Ovary (tissue), 9 donors: ENCODE measurements around the gene TSKS. TPM values are rescaled to one million over a fixed set of nuclear protein-coding genes. Genes with fewer than 3 reads are reported as not detected.
"Not testable (repeated sequence)": the region's sequence is repeated elsewhere in the genome, so short reads cannot be mapped to it uniquely, and the experiment has no call there.

Source experiments
- DNase-seq, 5 donors: peaks; one replicate each; pipeline ENCODE4 v3.0.0-alpha.2; 2019 to 2020
- H3K27ac ChIP-seq, 2 donors: fragments of 200-600 bp; one replicate each; pipeline versions ENCODE4 v1.5.1 to v1.8.0; 2019 to 2022
- H3K27me3 ChIP-seq: fragments of 200-600 bp; one replicate; pipeline ENCODE4 v1.8.0; 2022
- H3K36me3 ChIP-seq: fragments of 200-600 bp; sonication (generic); one replicate; pipeline ENCODE4 v1.5.1; 2019
- H3K4me1 ChIP-seq: one replicate; pipeline ENCODE4 v1.8.1; 2013; ENCODE audit warnings: mild to moderate bottlenecking, moderate library complexity; ENCODE audit not compliant: insufficient read depth
- H3K4me3 ChIP-seq: fragments of 200-600 bp; sonication (generic); one replicate; pipeline ENCODE4 v1.5.1; 2017
- H3K9me3 ChIP-seq, 2 donors: fragments of 200-600 bp in 1 of 2; sonication (generic) in 1 of 2; one replicate each; pipeline versions ENCODE4 v1.5.1 to v1.8.1; 2013 to 2019; ENCODE audit warnings: mild to moderate bottlenecking in 1 of 2, moderate library complexity in 1 of 2
- CTCF ChIP-seq, 3 donors: fragments of 450-650 bp in 2 of 3; fragments of 200-600 bp in 1 of 3; IDR thresholded peaks; one replicate each; pipeline versions ENCODE4 v1.5.1 to v1.8.0; 2016 to 2022; ENCODE audit warnings: antibody characterized with exemption in 3 of 3, mild to moderate bottlenecking in 1 of 3
- EP300 ChIP-seq: sonication (generic); formaldehyde crosslinking; IDR thresholded peaks from one replicate; pipeline ENCODE4 v1.6.1; 2017; ENCODE audit warnings: antibody characterized with exemption
- POLR2A ChIP-seq: fragments of 450-650 bp; IDR thresholded peaks from one replicate; pipeline ENCODE4 v1.6.1; 2017; ENCODE audit warnings: antibody characterized with exemption, mild to moderate bottlenecking, moderate library complexity
- WGBS, 3 donors: extraction: QIAGEN DNeasy Blood & Tissue Kit in 1 of 3; methylation state at CpG; one replicate each; pipeline versions ENCODE4 v1.1.5 to v1.1.7; 2013 to 2017; 5-methylcytosine and 5-hydroxymethylcytosine counted together
- intact Hi-C, 4 donors: fragments of 100-400 bp; cut with DNase I; formaldehyde crosslinking; loops; one replicate each; pipeline versions ENCODE4 v1.11.0 to v1.15.1; 2022 to 2023
- polyA plus RNA-seq, 2 donors: library from polyadenylated mRNA; stranded (reverse); fragments of 200-250 nt in 1 of 2; fragments of 350-450 nt in 1 of 2; fragmentation: Illumina TruSeq in 1 of 2; extraction: RNeasy Lipid Tissue Mini Kit (QIAGEN cat#74804) in 1 of 2; gene quantifications; one replicate each; pipeline ENCODE4 v1.2.3, GENCODE V29; 2013 to 2014
- total RNA-seq, 7 donors: library from RNA; depleted of rRNA in 2 of 7; stranded (reverse); fragments of >200 nt in 2 of 7; fragmentation: NEBNext Ultra II Directional in 3 of 7; extraction: Animal tissue kit (Norgen Biotek cat#: 25700) in 3 of 7; gene quantifications; one replicate each; pipeline versions ENCODE4 v1.1.0 to v1.2.4, GENCODE V29; 2016 to 2023
- donor health status: DM: no; HTN: no; CAD: no; lungs with moderate emphysema.
- donor health status: DM: no; HTN: no; CAD: no.
- donor health status: Bipolar disorder and iron deficiency.
- donor health status: DM: yes; HTN: yes; CAD: no.
- donor health status: DM: no; HTN: no; CAD: no.
- donor health status: DM: yes; HTN: yes; CAD: no.

TSKS gene
- total and polyA plus RNA-seq, 9 donors, result 0.15 to 0.71 (median 0.32) TPM; not detected in 4

- WGBS, 3 donors, result 91 to 94% (median 91%) methylated on average over 4 of the region's 4 CpGs
- no peak for TF ChIP-seq POLR2A
- TF ChIP-seq EP300, result no peak
- TF ChIP-seq CTCF (IDR thresholded peaks at IDR 0.05), result no peak
- H3K36me3 ChIP-seq, result no peaks in the 10 kb centered on the region
- DNase-seq, result no peak
- intact Hi-C loops, result no loop called here
- H3K9me3 ChIP-seq, result no peaks in the 10 kb centered on the region
- peaks cover 1% of the 10 kb centered on the region for H3K4me1 ChIP-seq
- no peak overlapping the region for H3K4me3 ChIP-seq
- no peak overlapping the region for H3K27ac ChIP-seq
- no peaks in the 10 kb centered on the region for H3K27me3 ChIP-seq
Observed at GRCh38 chr19:49738268-49738667, 24.8 kb downstream of the TSKS start.

- 89 to 95% (median 93%) methylated on average over 5 of the region's 5 CpGs for WGBS, 3 donors
- Histone ChIP-seq H3K27ac (no peak overlapping the region), H3K4me3 (no peak overlapping the region), H3K36me3 (no peaks in the 10 kb centered on the region), H3K4me1 (peaks cover 8% of the 10 kb centered on the region), H3K9me3 (no peaks in the 10 kb centered on the region), H3K27me3 (no peaks in the 10 kb centered on the region)
- intact Hi-C loops, result no loop called here
- no peak for DNase-seq
- TF ChIP-seq CTCF (IDR thresholded peaks at IDR 0.05), result no peak
- no peak for TF ChIP-seq POLR2A
- TF ChIP-seq EP300, result no peak
Observed at GRCh38 chr19:49730166-49730565, 32.9 kb downstream of the TSKS start.

GRCh38 chr19:49727217-49728030, 35.7 kb downstream of the TSKS start:
- intact Hi-C loops, result loop anchor here in 2 of 4 donors (5.0 to 10.0 kb wide), 2 partner anchors 75 to 77 kb away; no protein-coding TSS in a partner anchor
- Histone ChIP-seq H3K27me3 (no peaks in the 10 kb centered on the region), H3K4me1 (peaks cover 8% of the 10 kb centered on the region), H3K27ac (peak overlapping the region; percentile 26 to 76), H3K9me3 (no peaks in the 10 kb centered on the region), H3K36me3 (no peaks in the 10 kb centered on the region), H3K4me3 (no peak overlapping the region)
- WGBS, 3 donors, result 4 to 11% (median 6%) methylated on average over 23 of the region's 23 CpGs
- no peak for TF ChIP-seq POLR2A
- TF ChIP-seq CTCF (IDR thresholded peaks at IDR 0.05), result peak in 1 of 3 donors; percentile 12
- no peak for TF ChIP-seq EP300
- DNase-seq, result peak; percentile 85 to 92 (median 90)

- H3K27me3 ChIP-seq, result not testable (repeated sequence)
Observed at GRCh38 chr19:49719420-49719819, 43.7 kb downstream of the TSKS start.

GRCh38 chr19:49718991-49719390, 44.1 kb downstream of the TSKS start:
- Histone ChIP-seq H3K4me3 (no peak overlapping the region), H3K4me1 (peaks cover 6% of the 10 kb centered on the region), H3K36me3 (no peaks in the 10 kb centered on the region), H3K9me3 (no peaks in the 10 kb centered on the region), H3K27ac (peak overlapping the region in 1 of 2 donors; percentile 91), H3K27me3 (no peaks in the 10 kb centered on the region)
- 52 to 60% (median 54%) methylated on average over 6 of the region's 6 CpGs for WGBS, 3 donors
- DNase-seq, result no peak
- TF ChIP-seq CTCF (IDR thresholded peaks at IDR 0.05), result no peak
- TF ChIP-seq POLR2A, result no peak
- no peak for TF ChIP-seq EP300
- intact Hi-C loops, result no loop called here

More at GRCh38 chr19:49719420-49719819, 43.7 kb downstream of the TSKS start:
- intact Hi-C loops, H3K9me3 ChIP-seq, H3K27ac ChIP-seq, H3K36me3 ChIP-seq, H3K4me3 ChIP-seq, H3K4me1 ChIP-seq: not testable (repeated sequence)
- WGBS, 3 donors, result 67 to 71% (median 67%) methylated on average over 22 of the region's 22 CpGs
- DNase-seq, result peak in 2 of 5 donors; percentile 33 to 40
